Keratinocyte (primary cell): ENCODE results near the gene CCDC33. TPM values are rescaled to one million over a fixed set of nuclear protein-coding genes. Genes with fewer than 3 reads are reported as not detected.

ENCODE experiments used
- DNase-seq: peaks from one replicate; pipeline ENCODE4 v3.0.0-alpha.2; 2011; ENCODE audit warnings: low read depth, missing footprints, low spot score
- FAIRE-seq: peaks from 2 replicates; lab custom pipeline; 2011; peaks lifted over from hg19 to GRCh38; lab: Jason Lieb, UNC
- H2AFZ ChIP-seq: 2 replicates; pipeline ENCODE4 v1.6.0; 2012; ENCODE audit warnings: low read length, control low read depth, inconsistent platforms; ENCODE audit not compliant: control insufficient read depth
- H3K27ac ChIP-seq: 2 replicates; pipeline ENCODE4 v1.5.1; 2011; ENCODE audit warnings: low read length; ENCODE audit not compliant: control insufficient read depth, insufficient read depth
- H3K27me3 ChIP-seq: 3 replicates; pipeline ENCODE4 v1.6.0; 2011; ENCODE audit warnings: low read length; ENCODE audit not compliant: control insufficient read depth, insufficient read depth; ENCODE audit errors: extremely low read depth
- H3K36me3 ChIP-seq, 2 experiments: 2 replicates in 1 of 2; 3 replicates in 1 of 2; pipeline ENCODE4 v1.5.1; 2011; ENCODE audit warnings: low read length in 2 of 2, mild to moderate bottlenecking in 1 of 2; ENCODE audit not compliant: control insufficient read depth in 2 of 2, insufficient read depth in 2 of 2; ENCODE audit errors: extremely low read depth in 1 of 2
- H3K4me1 ChIP-seq: 3 replicates; pipeline ENCODE4 v1.5.1; 2011; ENCODE audit warnings: low read length; ENCODE audit not compliant: control insufficient read depth, insufficient read depth; ENCODE audit errors: extremely low read depth
- H3K4me2 ChIP-seq: 3 replicates; pipeline ENCODE4 v1.6.0; 2011; ENCODE audit warnings: low read depth, low read length; ENCODE audit not compliant: control insufficient read depth, insufficient read depth; ENCODE audit errors: extremely low read depth
- H3K4me3 ChIP-seq, 3 experiments: fragments of 200-600 bp in 1 of 3; sonication (generic) in 1 of 3; 2 replicates in 2 of 3; 3 replicates in 1 of 3; pipeline ENCODE4 v1.5.1; 2011 to 2016; ENCODE audit warnings: low read length in 3 of 3, mild to moderate bottlenecking in 3 of 3, control low read depth in 2 of 3, inconsistent platforms in 1 of 3, low read depth in 1 of 3, mixed read lengths in 1 of 3, mixed run types in 1 of 3, moderate library complexity in 1 of 3; ENCODE audit not compliant: control insufficient read depth in 2 of 3, insufficient read depth in 2 of 3; ENCODE audit errors: extremely low read depth in 1 of 3
- H3K79me2 ChIP-seq: 2 replicates; pipeline ENCODE4 v1.6.0; 2012; ENCODE audit warnings: low read length; ENCODE audit not compliant: control insufficient read depth, insufficient read depth
- H3K9ac ChIP-seq: 3 replicates; pipeline ENCODE4 v1.6.0; 2011; ENCODE audit warnings: low read length; ENCODE audit not compliant: control insufficient read depth, insufficient read depth; ENCODE audit errors: extremely low read depth
- H3K9me1 ChIP-seq: 3 replicates; pipeline ENCODE4 v1.6.0; 2011; ENCODE audit warnings: low read length; ENCODE audit not compliant: control insufficient read depth, insufficient read depth; ENCODE audit errors: extremely low read depth
- H3K9me3 ChIP-seq: 2 replicates; pipeline ENCODE4 v1.5.1; 2012; ENCODE audit warnings: low read depth, low read length; ENCODE audit not compliant: control insufficient read depth
- H4K20me1 ChIP-seq: 3 replicates; pipeline ENCODE4 v1.6.0; 2011; ENCODE audit warnings: low read length; ENCODE audit not compliant: control insufficient read depth, insufficient read depth; ENCODE audit errors: extremely low read depth
- CTCF ChIP-seq, 3 experiments: IDR thresholded peaks in 1 of 3; conservative IDR thresholded peaks in 1 of 3; optimal IDR thresholded peaks in 1 of 3; 2 replicates in 2 of 3; 3 replicates in 1 of 3; pipeline versions ENCODE3 to v1.5.1; 2011; ENCODE audit warnings: low read length in 3 of 3, mild to moderate bottlenecking in 3 of 3, moderate library complexity in 2 of 3, control low read depth in 1 of 3, inconsistent platforms in 1 of 3; ENCODE audit not compliant: insufficient read depth in 2 of 3; ENCODE audit errors: extremely low read depth in 1 of 3
- EZH2 ChIP-seq: IDR thresholded peaks from one replicate; pipeline ENCODE4 v1.6.1; 2012; ENCODE audit warnings: inconsistent platforms, mild to moderate bottlenecking, low read length, moderate library complexity
- dilution Hi-C: fragments of 300-500 bp; cut with MboI; formaldehyde crosslinking; loops from one replicate; pipeline ENCODE4 v1.7.0; 2020; ENCODE audit warnings: low sequenced_read_pairs; ENCODE audit not compliant: extremely low pct_ligation_motif_present
- polyA plus RNA-seq, 5 experiments: library from polyadenylated mRNA; depleted of rRNA in 3 of 5; stranded (reverse) in 3 of 5; stranded (forward) in 1 of 5; unstranded in 1 of 5; fragments of >200 nt; gene quantifications; 1 replicate in 1 of 5; 2 replicates in 3 of 5; 3 replicates in 1 of 5; pipeline versions ENCODE4 v1.2.1 to v1.2.3, GENCODE V29; 2011 to 2012; ENCODE audit warnings: missing spikeins in 2 of 5, low read depth in 1 of 5, low replicate concordance in 1 of 5

The CCDC33 gene
- polyA plus RNA-seq, 1 donor (not counting 4 experiments of a cell fraction or from before 2014, with no cell fraction given), result not detected

DNA sequence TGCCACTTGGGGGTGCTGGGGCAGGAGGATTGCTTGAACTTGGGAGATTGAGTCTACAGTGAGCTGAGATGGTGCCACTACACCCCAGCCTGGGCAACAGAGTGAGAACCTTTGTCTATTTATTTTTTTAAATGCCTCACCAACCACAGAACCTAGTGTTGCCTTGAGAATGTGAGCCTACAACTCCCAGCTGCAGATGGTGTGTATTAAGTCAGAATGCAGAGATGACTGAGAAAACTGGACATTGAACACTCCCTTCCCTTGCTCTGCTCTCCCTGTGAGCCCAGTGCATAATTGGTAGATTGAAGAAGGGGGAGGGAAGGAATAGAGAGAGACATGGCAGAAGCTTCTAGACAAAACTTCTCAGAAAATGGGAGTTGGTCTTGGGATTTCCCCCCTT lies 53.5 kb downstream of the CCDC33 start:
- Histone ChIP-seq H3K4me2 (no peak overlapping the region), H3K4me3 (no peak overlapping the region), H3K9ac (no peak overlapping the region), H3K9me1 (no peaks in the 10 kb centered on the region), H3K27ac (no peak overlapping the region), H3K27me3 (peaks cover 7% of the 10 kb centered on the region), H4K20me1 (no peaks in the 10 kb centered on the region), H3K36me3 (no peaks in the 10 kb centered on the region), H3K79me2 (no peaks in the 10 kb centered on the region), H3K9me3 (no peaks in the 10 kb centered on the region), H3K4me1 (no peaks in the 10 kb centered on the region), H2AFZ (no peak overlapping the region)
- DNase-seq (no peak), FAIRE-seq (no peak)
- no peak for TF ChIP-seq EZH2
- no peak for TF ChIP-seq CTCF (optimal IDR thresholded peaks at IDR 0.05 in 1 of 3, IDR thresholded peaks at IDR 0.05 in 1 of 3, conservative IDR thresholded peaks at IDR 0.05 in 1 of 3; ENCODE audit: extremely low read depth in 1 of 3, insufficient read depth in 2 of 3, low read length in 3 of 3)
- dilution Hi-C loops, result no loop called here

- Histone ChIP-seq H2AFZ (no peak overlapping the region), H3K9me3 (no peaks in the 10 kb centered on the region), H4K20me1 (no peaks in the 10 kb centered on the region), H3K27ac (no peak overlapping the region), H3K79me2 (no peaks in the 10 kb centered on the region), H3K36me3 (no peaks in the 10 kb centered on the region), H3K27me3 (no peaks in the 10 kb centered on the region), H3K9me1 (no peaks in the 10 kb centered on the region), H3K4me2 (no peak overlapping the region), H3K4me3 (no peak overlapping the region), H3K4me1 (no peaks in the 10 kb centered on the region), H3K9ac (no peak overlapping the region)
- dilution Hi-C loops, result no loop called here
- no peak for TF ChIP-seq EZH2
- no peak for TF ChIP-seq CTCF (optimal IDR thresholded peaks at IDR 0.05 in 1 of 3, IDR thresholded peaks at IDR 0.05 in 1 of 3, conservative IDR thresholded peaks at IDR 0.05 in 1 of 3; ENCODE audit: extremely low read depth in 1 of 3, insufficient read depth in 2 of 3, low read length in 3 of 3)
- DNase-seq, result no peak
- FAIRE-seq, result no peak
Observed at GRCh38 chr15:74290645-74291044, 54.5 kb downstream of the CCDC33 start.
